IgD-negative memory B cell (primary cell): ENCODE measurements around the gene TBL1XR1. TPM values are rescaled to one million over a fixed set of nuclear protein-coding genes. Genes with fewer than 3 reads are reported as not detected.
"Not testable (repeated sequence)": the region's sequence is repeated elsewhere in the genome, so short reads cannot be mapped to it uniquely, and the experiment has no call there.

Source experiments
- H3K27ac Mint-ChIP-seq, 3 donors: one replicate each; pipeline ENCODE4 v1.8.0; 2020 to 2022; ENCODE audit warnings: mild to moderate bottlenecking in 3 of 3, mixed read lengths in 3 of 3, moderate library complexity in 1 of 3
- H3K27me3 Mint-ChIP-seq: one replicate; pipeline ENCODE4 v1.8.0; 2021; ENCODE audit warnings: mixed read lengths
- H3K36me3 Mint-ChIP-seq: one replicate; pipeline ENCODE4 v1.8.0; 2020; ENCODE audit warnings: mild to moderate bottlenecking, mixed read lengths
- H3K4me1 Mint-ChIP-seq, 3 donors: one replicate each; pipeline ENCODE4 v1.8.0; 2020 to 2022; ENCODE audit warnings: mixed read lengths in 3 of 3, mild to moderate bottlenecking in 1 of 3
- H3K4me3 Mint-ChIP-seq, 4 donors: one replicate each; pipeline ENCODE4 v1.8.0; 2020 to 2022; ENCODE audit warnings: mild to moderate bottlenecking in 4 of 4, mixed read lengths in 4 of 4, moderate library complexity in 3 of 4
- H3K9me3 Mint-ChIP-seq, 3 donors: one replicate each; pipeline ENCODE4 v1.8.0; 2020 to 2021; ENCODE audit warnings: mixed read lengths in 3 of 3, mild to moderate bottlenecking in 1 of 3
- polyA plus RNA-seq: library from polyadenylated mRNA; unstranded; fragments of 300-500 nt; fragmentation: Illumina TruSeq; gene quantifications from one replicate; pipeline ENCODE4 v1.2.3, GENCODE V29; 2021

Gene TBL1XR1
- polyA plus RNA-seq, 1 donor from 2014 or later: 23.6 TPM

GRCh38 chr3:177197727-177198460 is 612 bp upstream of the TBL1XR1 start:
- Mint-ChIP-seq H3K9me3 (no peaks in the 10 kb centered on the region), H3K4me3 (peak overlapping the region; percentile 76 to 94 (median 90)), H3K4me1 (peaks cover 43 to 46% (median 45%) of the 10 kb centered on the region in 3 donors), H3K27ac (peak overlapping the region; percentile 77 to 98 (median 96)), H3K36me3 (peaks cover 2% of the 10 kb centered on the region), H3K27me3 (no peaks in the 10 kb centered on the region)

- Mint-ChIP-seq H3K4me3 (peak overlapping the region; percentile 93 to 98 (median 96)), H3K9me3 (no peaks in the 10 kb centered on the region), H3K4me1 (peaks cover 47 to 49% (median 49%) of the 10 kb centered on the region in 3 donors)
These were observed 734 bp downstream of the TBL1XR1 start for GRCh38 chr3:177196456-177197040.

GRCh38 chr3:177196008-177196455 is 1.2 kb downstream of the TBL1XR1 start:
- Mint-ChIP-seq H3K9me3 (no peaks in the 10 kb centered on the region), H3K36me3 (peaks cover 8% of the 10 kb centered on the region), H3K27me3 (no peaks in the 10 kb centered on the region), H3K4me1 (peaks cover 48 to 53% (median 52%) of the 10 kb centered on the region in 3 donors), H3K27ac (peak overlapping the region; percentile 95 to 99 (median 96)), H3K4me3 (peak overlapping the region; percentile 93 to 98 (median 96))

More at GRCh38 chr3:177196456-177197040, 734 bp downstream of the TBL1XR1 start:
- Mint-ChIP-seq H3K27ac (peak overlapping the region; percentile 95 to 99 (median 96)), H3K36me3 (peaks cover 6% of the 10 kb centered on the region), H3K27me3 (no peaks in the 10 kb centered on the region)

GRCh38 chr3:177195242-177195991 is 1.9 kb downstream of the TBL1XR1 start:
- no peaks in the 10 kb centered on the region for H3K27me3 Mint-ChIP-seq
- H3K36me3 Mint-ChIP-seq: peaks cover 8% of the 10 kb centered on the region
- no peaks in the 10 kb centered on the region for H3K9me3 Mint-ChIP-seq
- peak overlapping the region; percentile 93 to 98 (median 96) for H3K4me3 Mint-ChIP-seq
- H3K4me1 Mint-ChIP-seq: peaks cover 52 to 59% (median 56%) of the 10 kb centered on the region in 3 donors
- H3K27ac Mint-ChIP-seq: peak overlapping the region; percentile 95 to 99 (median 96)

- Mint-ChIP-seq H3K4me1 (peaks cover 49 to 58% (median 50%) of the 10 kb centered on the region in 3 donors), H3K27ac (peak overlapping the region; percentile 95 to 99 (median 96)), H3K36me3 (peaks cover 8% of the 10 kb centered on the region)
These were observed 3.0 kb downstream of the TBL1XR1 start for GRCh38 chr3:177194299-177194698.

GRCh38 chr3:177193688-177194268 is 3.5 kb downstream of the TBL1XR1 start:
- peak overlapping the region; percentile 76 to 96 (median 95) for H3K27ac Mint-ChIP-seq
- H3K27me3 Mint-ChIP-seq: no peaks in the 10 kb centered on the region
- no peaks in the 10 kb centered on the region for H3K9me3 Mint-ChIP-seq
- peaks cover 8% of the 10 kb centered on the region for H3K36me3 Mint-ChIP-seq
- H3K4me1 Mint-ChIP-seq: peaks cover 44 to 52% (median 46%) of the 10 kb centered on the region in 3 donors
- H3K4me3 Mint-ChIP-seq: peak overlapping the region; percentile 93 to 98 (median 96)

More at GRCh38 chr3:177194299-177194698, 3.0 kb downstream of the TBL1XR1 start:
- H3K4me3 Mint-ChIP-seq: peak overlapping the region; percentile 93 to 98 (median 96)
- no peaks in the 10 kb centered on the region for H3K27me3 Mint-ChIP-seq
- no peaks in the 10 kb centered on the region for H3K9me3 Mint-ChIP-seq

GRCh38 chr3:177193275-177193674 is 4.0 kb downstream of the TBL1XR1 start:
- H3K9me3 Mint-ChIP-seq, H3K36me3 Mint-ChIP-seq, H3K27me3 Mint-ChIP-seq: not testable (repeated sequence)
- Mint-ChIP-seq H3K4me3 (peak overlapping the region in 3 of 4 donors; percentile 94 to 98 (median 97)), H3K27ac (peak overlapping the region in 2 of 3 donors; percentile 95 to 96), H3K4me1 (peaks cover 42 to 52% (median 45%) of the 10 kb centered on the region in 3 donors)

GRCh38 chr3:177190756-177191681 is 6.3 kb downstream of the TBL1XR1 start:
- H3K4me1 Mint-ChIP-seq: peaks cover 47 to 59% (median 54%) of the 10 kb centered on the region in 3 donors
- H3K9me3 Mint-ChIP-seq: no peaks in the 10 kb centered on the region
- H3K27me3 Mint-ChIP-seq: no peaks in the 10 kb centered on the region
- H3K36me3 Mint-ChIP-seq: peaks cover 10% of the 10 kb centered on the region
- H3K4me3 Mint-ChIP-seq: peak overlapping the region in 3 of 4 donors; percentile 46 to 76 (median 48)
- peak overlapping the region; percentile 27 to 72 (median 45) for H3K27ac Mint-ChIP-seq

- Mint-ChIP-seq H3K4me1 (peaks cover 48 to 60% (median 54%) of the 10 kb centered on the region in 3 donors), H3K27ac (peak overlapping the region in 1 of 3 donors; percentile 6)
- H3K36me3 Mint-ChIP-seq, H3K9me3 Mint-ChIP-seq, H3K4me3 Mint-ChIP-seq, H3K27me3 Mint-ChIP-seq: not testable (repeated sequence)
These were observed 7.1 kb downstream of the TBL1XR1 start for GRCh38 chr3:177190184-177190583.

GRCh38 chr3:177188325-177188724 is 9.0 kb downstream of the TBL1XR1 start:
- not testable (repeated sequence) for H3K27me3 Mint-ChIP-seq, H3K36me3 Mint-ChIP-seq, H3K27ac Mint-ChIP-seq, H3K9me3 Mint-ChIP-seq
- peak overlapping the region in 1 of 4 donors; percentile 72 for H3K4me3 Mint-ChIP-seq
- H3K4me1 Mint-ChIP-seq: peaks cover 45 to 49% (median 46%) of the 10 kb centered on the region in 3 donors

GRCh38 chr3:177186306-177186705 is 11.0 kb downstream of the TBL1XR1 start:
- Mint-ChIP-seq H3K4me3 (peak overlapping the region in 1 of 4 donors; percentile 82), H3K4me1 (peaks cover 49 to 52% (median 50%) of the 10 kb centered on the region in 3 donors), H3K27me3 (no peaks in the 10 kb centered on the region), H3K27ac (no peak overlapping the region), H3K9me3 (no peaks in the 10 kb centered on the region), H3K36me3 (peaks cover 2% of the 10 kb centered on the region)

GRCh38 chr3:177185035-177185574 is 12.2 kb downstream of the TBL1XR1 start:
- H3K4me3 Mint-ChIP-seq: peak overlapping the region in 1 of 4 donors; percentile 10
- peaks cover 51 to 55% (median 53%) of the 10 kb centered on the region in 3 donors for H3K4me1 Mint-ChIP-seq
- peak overlapping the region in 1 of 3 donors; percentile 43 for H3K27ac Mint-ChIP-seq
- no peaks in the 10 kb centered on the region for H3K9me3 Mint-ChIP-seq
- H3K27me3 Mint-ChIP-seq: no peaks in the 10 kb centered on the region
- H3K36me3 Mint-ChIP-seq: peaks cover 2% of the 10 kb centered on the region

- not testable (repeated sequence) for H3K9me3 Mint-ChIP-seq, H3K36me3 Mint-ChIP-seq, H3K27me3 Mint-ChIP-seq
- H3K4me1 Mint-ChIP-seq: peaks cover 50 to 58% (median 54%) of the 10 kb centered on the region in 3 donors
- peak overlapping the region in 2 of 4 donors; percentile 10 to 25 for H3K4me3 Mint-ChIP-seq
- H3K27ac Mint-ChIP-seq: peak overlapping the region in 2 of 3 donors; percentile 43 to 53
These were observed 12.7 kb downstream of the TBL1XR1 start for GRCh38 chr3:177184602-177185001.
